Activated CD4-positive, alpha-beta T cell treated with anti-CD3 and anti-CD28 coated beads for 4 hours (primary cell): Measurements from ENCODE around the gene CLSTN2.

Source experiments
- DNase-seq, 2 donors: peaks; one replicate each; pipeline ENCODE4 v3.0.0-alpha.2; 2020

Gene CLSTN2

DNA sequence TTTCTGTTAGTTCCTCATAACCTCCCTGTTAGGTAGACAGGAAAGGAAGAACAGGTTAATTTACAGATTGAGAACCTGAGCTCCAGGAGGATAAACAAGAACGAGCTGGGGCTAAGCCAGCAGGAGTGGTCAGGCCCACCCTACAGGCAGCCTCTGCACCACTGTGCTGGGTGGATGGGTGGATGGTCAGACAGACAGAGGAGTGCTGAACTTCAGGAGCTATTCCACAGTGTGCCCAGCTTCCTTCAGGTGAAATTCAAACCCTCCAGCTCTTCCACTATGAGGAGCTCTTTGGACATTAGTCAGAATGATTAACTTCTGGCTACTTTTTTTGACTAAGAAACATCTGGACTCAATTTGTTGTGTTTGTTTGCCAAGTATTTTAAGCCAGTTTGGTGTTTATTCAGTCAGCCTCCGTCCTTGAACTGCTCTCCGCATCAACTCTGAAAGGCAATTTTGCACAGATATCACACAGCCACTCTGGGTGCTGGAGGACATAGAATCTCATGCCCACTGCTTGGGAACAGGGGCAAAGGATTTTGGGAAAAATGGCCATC, 361.9 kb downstream of the CLSTN2 start:
- DNase-seq = no peak

- no peak for DNase-seq
Observed at GRCh38 chr3:140298043-140298442, 363.1 kb downstream of the CLSTN2 start.

GRCh38 chr3:140298569-140299070, 363.6 kb downstream of the CLSTN2 start:
- no peak for DNase-seq

- no peak for DNase-seq
Observed at GRCh38 chr3:140303875-140304274, 368.9 kb downstream of the CLSTN2 start.

GRCh38 chr3:140308535-140308934, 373.6 kb downstream of the CLSTN2 start:
- no peak for DNase-seq

- no peak for DNase-seq
Observed at GRCh38 chr3:140311428-140311827, 376.4 kb downstream of the CLSTN2 start.

GRCh38 chr3:140315955-140316354, 381.0 kb downstream of the CLSTN2 start:
- DNase-seq = no peak

DNA sequence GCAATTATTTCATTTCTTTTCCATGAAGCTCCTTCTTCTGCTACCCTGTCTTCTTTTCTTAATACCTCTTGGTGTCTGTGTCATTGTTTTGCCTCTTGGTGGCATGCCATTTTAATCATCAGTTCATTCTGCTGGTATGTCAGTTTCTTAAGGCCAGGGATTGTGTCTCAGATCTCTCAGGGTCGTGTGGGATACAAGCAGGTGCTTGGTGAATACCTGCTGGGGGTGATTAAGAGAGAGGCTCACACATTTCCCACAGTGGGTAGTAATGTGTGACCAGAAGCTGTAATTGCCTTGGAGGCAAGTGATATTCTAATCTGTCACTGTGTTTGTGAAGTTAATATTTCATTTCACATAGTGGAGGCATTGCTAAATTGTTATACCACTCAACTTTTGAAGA, 381.5 kb downstream of the CLSTN2 start:
- DNase-seq = no peak

- no peak for DNase-seq
Observed at GRCh38 chr3:140316868-140317400, 381.9 kb downstream of the CLSTN2 start.

DNA sequence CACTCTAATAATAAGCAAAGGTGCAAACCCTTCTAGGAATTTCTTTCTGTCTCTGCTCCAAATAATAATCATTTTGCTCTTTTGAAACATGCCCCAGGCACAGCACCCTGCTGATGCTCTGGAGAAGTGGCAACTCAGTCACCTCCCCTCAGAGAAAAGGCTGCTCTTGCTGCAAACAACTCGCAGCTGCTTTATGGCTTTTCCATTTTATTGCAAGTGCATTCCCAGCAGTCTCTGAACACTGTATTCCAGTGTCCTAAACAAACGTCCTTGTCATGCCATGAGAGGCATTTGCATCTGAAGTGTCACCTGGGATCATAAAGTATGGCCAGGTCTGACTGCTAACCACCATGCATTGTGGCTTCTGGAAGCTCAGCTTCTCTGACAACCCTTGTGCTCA, 384.8 kb downstream of the CLSTN2 start:
- DNase-seq = no peak

- no peak for DNase-seq
Observed at GRCh38 chr3:140323561-140323960, 388.6 kb downstream of the CLSTN2 start.

DNA sequence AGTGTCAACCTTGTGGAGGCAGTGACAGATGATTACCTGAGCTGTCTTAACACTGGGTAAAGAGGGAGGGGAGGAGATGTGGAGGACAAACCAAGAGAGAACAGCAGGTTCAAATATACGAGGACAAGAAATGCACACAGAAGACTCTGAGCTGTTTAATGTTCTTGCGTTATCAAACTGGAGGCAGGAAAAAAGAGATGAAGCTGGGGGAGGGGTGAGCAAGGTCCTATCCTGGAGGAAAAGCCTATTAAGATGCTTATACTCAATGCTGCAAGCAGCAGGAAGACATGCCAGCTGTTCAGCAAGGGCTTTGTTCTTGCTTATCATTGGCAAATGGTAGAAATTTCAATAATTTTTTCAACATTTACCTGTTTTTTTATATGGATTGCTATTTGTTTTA, 397.1 kb downstream of the CLSTN2 start:
- DNase-seq = no peak

- no peak for DNase-seq
Observed at GRCh38 chr3:140334132-140334929, 399.3 kb downstream of the CLSTN2 start.

- DNase-seq = no peak
Observed at GRCh38 chr3:140336465-140336864, 401.5 kb downstream of the CLSTN2 start.

DNA sequence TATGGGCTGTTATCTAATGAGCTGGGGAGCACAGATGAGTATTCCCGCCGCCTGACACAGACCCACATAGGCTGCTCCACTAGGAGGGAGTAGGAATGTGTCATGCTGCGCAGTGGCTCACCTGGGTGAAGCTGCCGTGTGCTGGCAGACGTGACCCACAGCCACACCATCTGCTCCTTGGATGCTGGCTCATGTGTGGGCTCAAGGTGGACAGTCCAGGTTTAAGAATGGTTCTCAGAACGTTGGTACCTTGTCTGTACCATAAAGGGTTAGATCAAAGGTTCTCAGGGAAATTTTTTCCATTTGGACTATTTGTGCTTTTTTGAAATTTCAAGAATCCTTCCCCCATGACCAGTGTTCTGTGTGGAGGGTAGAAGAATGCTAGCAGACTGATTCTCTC, 403.9 kb downstream of the CLSTN2 start:
- no peak for DNase-seq

GRCh38 chr3:140341203-140341602, 406.2 kb downstream of the CLSTN2 start:
- no peak for DNase-seq

- DNase-seq = no peak
Observed at GRCh38 chr3:140341817-140342403, 406.9 kb downstream of the CLSTN2 start.

DNA sequence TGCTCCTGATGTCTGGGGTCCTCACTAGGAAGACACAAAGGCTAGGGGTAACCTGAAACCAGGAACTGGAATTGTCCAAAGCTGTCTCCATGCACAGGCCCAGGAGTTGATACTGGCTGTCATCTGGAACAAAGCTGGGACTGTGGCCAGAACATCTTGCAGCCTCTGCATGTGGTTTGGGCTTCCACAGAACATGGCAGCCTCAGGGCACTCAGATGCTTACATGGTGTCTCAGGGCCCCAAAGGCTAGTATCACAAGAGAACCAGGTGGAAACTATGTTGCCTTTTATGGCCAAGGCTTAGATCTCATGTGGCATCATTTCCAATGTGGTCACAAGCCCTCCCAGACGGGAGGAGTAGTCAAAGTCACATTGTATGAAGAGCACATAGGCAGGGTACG, 407.7 kb downstream of the CLSTN2 start:
- no peak for DNase-seq

DNA sequence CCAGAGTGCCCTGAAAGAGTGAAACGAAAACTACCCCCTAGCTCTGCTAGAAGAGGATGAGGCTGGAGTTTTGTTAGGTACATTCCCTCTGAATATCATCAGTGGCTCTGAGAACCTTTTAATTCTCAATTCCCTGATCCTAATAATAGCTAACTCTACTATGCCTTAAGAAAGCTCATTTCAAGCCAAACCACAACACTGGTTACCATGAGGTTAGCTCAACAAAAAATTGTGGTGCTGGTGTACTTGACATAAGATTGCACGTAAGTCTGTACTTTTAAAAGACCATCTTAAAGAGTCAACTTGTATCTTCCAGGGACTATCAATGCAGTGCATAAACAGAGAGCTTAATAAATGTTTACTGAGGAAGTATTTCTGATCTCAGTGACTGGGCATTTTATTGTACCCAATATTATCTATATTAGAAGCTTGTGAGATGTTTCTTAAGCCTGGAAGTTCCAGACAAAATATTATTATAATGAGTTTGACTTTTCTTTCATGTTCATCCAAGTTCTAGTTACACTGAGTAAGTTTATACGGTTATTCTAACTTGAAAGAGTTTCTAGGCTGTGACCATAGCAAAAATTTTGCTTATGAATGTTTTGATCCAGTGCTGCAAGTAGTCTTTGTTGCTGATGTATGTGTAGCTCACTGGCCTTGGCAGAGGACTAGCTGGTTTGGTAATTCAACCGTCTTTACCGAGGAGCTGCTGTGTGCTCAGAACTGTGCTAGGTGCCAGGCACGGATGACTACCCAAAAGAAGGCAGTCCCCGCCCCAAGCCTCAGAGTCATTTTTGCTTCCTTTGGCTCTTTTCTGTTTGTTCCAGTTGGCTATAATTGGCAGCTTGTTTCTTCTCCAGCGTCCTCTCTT, 408.5 kb downstream of the CLSTN2 start:
- no peak for DNase-seq

DNA sequence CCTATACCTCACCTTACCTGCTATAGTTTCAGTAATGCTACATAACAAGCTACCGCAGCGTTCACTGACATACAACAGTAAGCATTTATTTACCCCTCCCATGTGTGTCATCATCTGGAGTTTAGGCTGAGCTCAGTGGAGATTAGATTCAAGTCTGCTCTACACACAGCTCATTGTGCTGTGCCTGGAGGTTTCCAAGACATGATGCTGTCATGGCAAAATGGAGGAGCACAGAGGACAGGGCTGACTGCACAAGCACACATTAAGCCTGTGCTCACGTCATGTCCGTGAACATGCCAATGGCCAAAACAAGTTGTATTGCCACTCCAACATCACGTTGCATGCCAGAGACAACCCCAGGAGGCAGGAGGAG, 409.1 kb downstream of the CLSTN2 start:
- DNase-seq = no peak

DNA sequence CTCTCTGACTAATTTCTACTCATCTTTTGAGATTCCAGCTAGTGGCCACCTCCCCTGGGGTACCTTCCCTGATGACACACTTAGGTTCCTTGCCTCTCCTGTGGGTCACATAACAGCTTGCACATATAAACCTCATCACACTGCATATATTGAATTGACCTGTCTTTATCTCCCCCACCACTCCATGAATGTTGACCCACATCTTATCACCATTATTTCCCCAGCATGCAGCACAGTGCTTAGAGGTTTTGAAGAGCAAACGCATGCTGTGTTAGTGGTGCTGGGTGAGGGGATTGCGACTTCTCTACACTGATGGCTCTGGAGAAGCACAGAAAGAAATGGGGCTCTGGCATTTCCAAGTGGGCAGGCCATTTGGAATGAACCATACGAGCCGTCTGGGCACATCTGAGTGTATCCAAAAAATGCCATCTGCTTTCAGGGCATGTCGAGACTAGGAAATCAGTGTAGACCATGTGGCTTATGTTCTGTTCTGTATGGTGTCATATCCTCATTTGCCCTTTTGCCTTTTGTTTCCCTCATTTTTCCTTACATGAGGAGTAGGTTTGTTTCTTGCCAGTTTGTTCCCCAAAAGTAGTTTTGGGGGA, 409.7 kb downstream of the CLSTN2 start:
- no peak for DNase-seq

DNA sequence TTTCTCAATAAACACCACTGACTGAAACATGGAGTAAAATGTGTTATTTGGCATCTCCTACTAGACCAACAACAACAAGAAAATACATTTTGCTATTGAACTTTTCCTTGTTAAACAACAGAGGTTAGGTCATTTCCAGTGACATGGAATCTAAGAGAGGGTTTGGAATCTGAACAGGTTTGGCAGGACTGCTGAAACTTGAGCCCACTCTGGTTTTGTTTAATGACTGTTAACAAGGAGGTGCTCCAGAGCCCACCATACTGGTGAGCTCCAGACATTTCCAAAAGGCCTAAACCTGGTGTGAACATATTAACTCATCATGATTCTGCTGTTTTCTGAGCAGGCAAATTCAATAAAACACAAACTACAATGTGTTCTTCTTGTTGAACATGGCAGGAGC, 412.2 kb downstream of the CLSTN2 start:
- no peak for DNase-seq

GRCh38 chr3:140349938-140350337, 415.0 kb downstream of the CLSTN2 start:
- DNase-seq = no peak
